HepG2 (cell line): ENCODE data around the gene RGS19. TPM values are rescaled to one million over a fixed set of nuclear protein-coding genes. Genes with fewer than 3 reads are reported as not detected.
A peak's percentile ranks its signal among the peaks of the same experiment; 100 is the strongest.

Experiments
- ATF7 ChIP-seq, 2 experiments: fragments of 450-650 bp in 1 of 2; sonication (generic) in 1 of 2; formaldehyde crosslinking in 1 of 2; IDR thresholded peaks; 2 replicates each; pipeline versions ENCODE4 v1.4.0 to v1.6.1; 2016 to 2020; ENCODE audit warnings: antibody characterized with exemption in 1 of 2, mild to moderate bottlenecking in 1 of 2, missing genetic modification reagents in 1 of 2
- EED ChIP-seq: sonication (generic); formaldehyde crosslinking; IDR thresholded peaks from 2 replicates; pipeline ENCODE4 v1.5.0; 2020; ENCODE audit warnings: mild to moderate bottlenecking, missing genetic modification reagents
- HOXA5 ChIP-seq: sonication (generic); formaldehyde crosslinking; IDR thresholded peaks from 2 replicates; pipeline ENCODE4 v1.4.0; 2020; ENCODE audit warnings: missing genetic modification reagents
- KDM3A ChIP-seq: IDR thresholded peaks from 2 replicates; pipeline ENCODE4 v1.6.1; 2018; ENCODE audit warnings: low read depth, missing compliant biosample characterization
- NFE2L1 ChIP-seq: sonication (generic); formaldehyde crosslinking; IDR thresholded peaks from 2 replicates; pipeline ENCODE4 v1.4.0; 2020; ENCODE audit warnings: missing genetic modification reagents, mild to moderate bottlenecking, borderline replicate concordance
- NFKB2 ChIP-seq: sonication (generic); formaldehyde crosslinking; IDR thresholded peaks from 2 replicates; pipeline ENCODE4 v1.4.0; 2020; ENCODE audit warnings: missing genetic modification reagents, borderline replicate concordance
- PLRG1 ChIP-seq: fragments of 450-650 bp; conservative IDR thresholded peaks from 2 replicates; pipeline ENCODE4 v1.6.1; 2016
- PRPF4 ChIP-seq: fragments of 200-400 bp; formaldehyde crosslinking; IDR thresholded peaks from 2 replicates; pipeline ENCODE4 v1.6.1; 2016; ENCODE audit warnings: low read length, low read depth; ENCODE audit not compliant: poor library complexity, severe bottlenecking
- SPEN ChIP-seq: sonication (generic); formaldehyde crosslinking; IDR thresholded peaks from 2 replicates; pipeline ENCODE4 v1.5.1; 2020; ENCODE audit warnings: low read depth, mild to moderate bottlenecking, missing genetic modification reagents
- SRSF1 ChIP-seq: fragments of 200-400 bp; formaldehyde crosslinking; optimal IDR thresholded peaks from 2 replicates; pipeline ENCODE3; 2017; ENCODE audit warnings: mild to moderate bottlenecking, low read depth, low read length, moderate library complexity
- ZNF143 ChIP-seq: sonication (generic); formaldehyde crosslinking; IDR thresholded peaks from 2 replicates; pipeline ENCODE4 v1.4.0; 2020; ENCODE audit warnings: missing genetic modification reagents
- ZNF263 ChIP-seq: sonication (generic); formaldehyde crosslinking; IDR thresholded peaks from 2 replicates; pipeline ENCODE4 v1.4.0; 2020; ENCODE audit warnings: missing genetic modification reagents
- ZNF572 ChIP-seq: sonication (generic); formaldehyde crosslinking; IDR thresholded peaks from 2 replicates; pipeline ENCODE4 v1.5.1; 2020; ENCODE audit warnings: mild to moderate bottlenecking, missing genetic modification reagents
- ZNF788 ChIP-seq: sonication (generic); formaldehyde crosslinking; IDR thresholded peaks from 2 replicates; pipeline ENCODE4 v1.5.0; 2020; ENCODE audit warnings: mild to moderate bottlenecking, missing genetic modification reagents, borderline replicate concordance
- polyA plus RNA-seq, 8 experiments: library from polyadenylated mRNA; depleted of rRNA in 3 of 8; stranded (reverse) in 7 of 8; unstranded in 1 of 8; fragments of >200 nt; fragmentation: Illumina TruSeq in 4 of 8; extraction: Trizol in 4 of 8; gene quantifications; 2 replicates each; pipeline versions ENCODE4 v1.2.1 to v1.2.3, GENCODE V29; 2011 to 2016; ENCODE audit warnings: low read depth in 4 of 8, missing spikeins in 1 of 8, mixed read lengths in 1 of 8; ENCODE audit not compliant: insufficient read depth in 1 of 8
- total RNA-seq, 5 experiments: library from RNA; depleted of rRNA; stranded (reverse); fragments of >200 nt; fragmentation: Illumina TruSeq; extraction: Trizol; gene quantifications; 2 replicates each; pipeline ENCODE4 v1.2.3, GENCODE V29; 2016; ENCODE audit warnings: low read depth in 1 of 5
- TF ChIP-seq, protein P1 (sequence below): sonication (generic); formaldehyde crosslinking; IDR thresholded peaks from 2 replicates; pipeline ENCODE4 v1.5.0; 2020; ENCODE audit warnings: missing genetic modification reagents
- TF ChIP-seq, protein P2 (sequence below): sonication (generic); formaldehyde crosslinking; IDR thresholded peaks from 2 replicates; pipeline ENCODE4 v1.5.0; 2020; ENCODE audit warnings: missing genetic modification reagents, mild to moderate bottlenecking, borderline replicate concordance
- TF ChIP-seq, protein P3 (sequence below): sonication (generic); formaldehyde crosslinking; IDR thresholded peaks from 2 replicates; pipeline ENCODE4 v1.4.0; 2020; ENCODE audit warnings: missing genetic modification reagents; ENCODE audit errors: not compliant biosample characterization
- TF ChIP-seq, protein P4 (sequence below): sonication (generic); formaldehyde crosslinking; IDR thresholded peaks from 2 replicates; pipeline ENCODE4 v1.8.0; 2022; ENCODE audit warnings: mild to moderate bottlenecking, missing genetic modification reagents, moderate library complexity
- TF ChIP-seq, protein P5 (sequence below): sonication (generic); formaldehyde crosslinking; IDR thresholded peaks from 2 replicates; pipeline ENCODE4 v1.4.0; 2020; ENCODE audit warnings: mild to moderate bottlenecking, missing genetic modification reagents
- TF ChIP-seq, protein P6 (sequence below): sonication (generic); formaldehyde crosslinking; IDR thresholded peaks from 2 replicates; pipeline ENCODE4 v1.5.0; 2020; ENCODE audit warnings: mild to moderate bottlenecking, missing genetic modification reagents

Gene RGS19
- total and polyA plus RNA-seq, 2 of the 13 experiments (the other 11 are each of a cell fraction or from before 2014, with no cell fraction given) = 10.7 to 11.9 TPM

DNA sequence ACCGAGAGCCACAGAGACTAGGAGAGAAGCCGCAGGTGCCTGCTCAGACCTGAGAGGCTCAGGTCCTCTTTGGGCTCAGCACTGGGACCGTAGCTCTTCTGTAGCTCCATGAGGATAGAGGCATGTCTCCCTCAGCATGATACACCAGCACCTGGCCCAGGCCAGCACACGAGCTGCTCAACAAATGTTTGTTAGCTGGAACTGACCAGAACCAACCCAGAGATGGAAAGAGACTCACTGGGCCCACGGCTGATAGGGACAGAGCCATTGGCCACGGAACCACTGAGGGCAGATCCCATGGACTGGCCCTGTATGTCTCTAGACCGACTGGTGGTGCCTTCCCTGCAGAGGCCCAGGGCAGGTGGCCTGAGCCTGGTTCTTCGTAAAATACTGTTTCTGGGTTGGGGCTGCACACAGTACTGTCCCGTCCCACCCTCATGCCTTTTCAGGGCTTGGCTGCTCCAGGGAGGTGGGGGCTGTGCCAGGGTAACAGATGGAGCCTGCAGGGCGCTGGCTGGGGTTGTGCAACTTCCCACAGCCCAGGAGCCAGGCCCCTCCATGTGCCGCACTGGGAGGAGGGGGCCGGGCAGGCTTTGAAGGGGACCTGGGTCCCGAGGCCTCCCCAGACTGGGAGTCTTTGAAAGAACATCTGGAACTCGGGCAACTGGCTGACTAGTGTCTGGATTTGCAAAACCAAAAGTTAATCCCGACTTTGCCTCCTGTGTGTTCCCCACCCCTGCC is 38.1 kb downstream of the RGS19 start (continued):
- TF ChIP-seq, protein P1, sequence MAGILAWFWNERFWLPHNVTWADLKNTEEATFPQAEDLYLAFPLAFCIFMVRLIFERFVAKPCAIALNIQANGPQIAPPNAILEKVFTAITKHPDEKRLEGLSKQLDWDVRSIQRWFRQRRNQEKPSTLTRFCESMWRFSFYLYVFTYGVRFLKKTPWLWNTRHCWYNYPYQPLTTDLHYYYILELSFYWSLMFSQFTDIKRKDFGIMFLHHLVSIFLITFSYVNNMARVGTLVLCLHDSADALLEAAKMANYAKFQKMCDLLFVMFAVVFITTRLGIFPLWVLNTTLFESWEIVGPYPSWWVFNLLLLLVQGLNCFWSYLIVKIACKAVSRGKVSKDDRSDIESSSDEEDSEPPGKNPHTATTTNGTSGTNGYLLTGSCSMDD = no peak
- TF ChIP-seq ZNF263 = peak; percentile 69; the same call in 1 of the 2 replicates
- TF ChIP-seq ZNF143 (CRISPR knock-in tag) = no peak
- peak; percentile 65; the same call in 1 of the 2 replicates for TF ChIP-seq NFKB2 (CRISPR knock-in tag)
- TF ChIP-seq, protein P2, sequence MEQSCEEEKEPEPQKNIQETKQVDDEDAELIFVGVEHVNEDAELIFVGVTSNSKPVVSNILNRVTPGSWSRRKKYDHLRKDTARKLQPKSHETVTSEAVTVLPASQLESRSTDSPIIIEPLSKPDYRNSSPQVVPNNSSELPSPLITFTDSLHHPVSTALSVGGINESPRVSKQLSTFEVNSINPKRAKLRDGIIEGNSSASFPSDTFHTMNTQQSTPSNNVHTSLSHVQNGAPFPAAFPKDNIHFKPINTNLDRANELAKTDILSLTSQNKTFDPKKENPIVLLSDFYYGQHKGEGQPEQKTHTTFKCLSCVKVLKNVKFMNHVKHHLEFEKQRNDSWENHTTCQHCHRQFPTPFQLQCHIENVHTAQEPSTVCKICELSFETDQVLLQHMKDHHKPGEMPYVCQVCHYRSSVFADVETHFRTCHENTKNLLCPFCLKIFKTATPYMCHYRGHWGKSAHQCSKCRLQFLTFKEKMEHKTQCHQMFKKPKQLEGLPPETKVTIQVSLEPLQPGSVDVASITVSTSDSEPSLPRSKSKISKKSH = no peak
- no peak for TF ChIP-seq PRPF4
- no peak for TF ChIP-seq PLRG1
- TF ChIP-seq, protein P3, sequence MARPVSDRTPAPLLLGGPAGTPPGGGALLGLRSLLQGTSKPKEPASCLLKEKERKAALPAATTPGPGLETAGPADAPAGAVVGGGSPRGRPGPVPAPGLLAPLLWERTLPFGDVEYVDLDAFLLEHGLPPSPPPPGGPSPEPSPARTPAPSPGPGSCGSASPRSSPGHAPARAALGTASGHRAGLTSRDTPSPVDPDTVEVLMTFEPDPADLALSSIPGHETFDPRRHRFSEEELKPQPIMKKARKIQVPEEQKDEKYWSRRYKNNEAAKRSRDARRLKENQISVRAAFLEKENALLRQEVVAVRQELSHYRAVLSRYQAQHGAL (CRISPR knock-in tag) = no peak
- TF ChIP-seq ZNF788 = peak; percentile 39
- TF ChIP-seq EED (CRISPR knock-in tag) = peak; percentile 94
- TF ChIP-seq ZNF572 (CRISPR knock-in tag) = peak; percentile 97; the same call in 1 of the 2 replicates
- TF ChIP-seq, protein P4, sequence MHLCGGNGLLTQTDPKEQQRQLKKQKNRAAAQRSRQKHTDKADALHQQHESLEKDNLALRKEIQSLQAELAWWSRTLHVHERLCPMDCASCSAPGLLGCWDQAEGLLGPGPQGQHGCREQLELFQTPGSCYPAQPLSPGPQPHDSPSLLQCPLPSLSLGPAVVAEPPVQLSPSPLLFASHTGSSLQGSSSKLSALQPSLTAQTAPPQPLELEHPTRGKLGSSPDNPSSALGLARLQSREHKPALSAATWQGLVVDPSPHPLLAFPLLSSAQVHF (CRISPR knock-in tag) = peak; percentile 43; the same call in 1 of the 2 replicates
- no peak for TF ChIP-seq KDM3A
- TF ChIP-seq, protein P5, sequence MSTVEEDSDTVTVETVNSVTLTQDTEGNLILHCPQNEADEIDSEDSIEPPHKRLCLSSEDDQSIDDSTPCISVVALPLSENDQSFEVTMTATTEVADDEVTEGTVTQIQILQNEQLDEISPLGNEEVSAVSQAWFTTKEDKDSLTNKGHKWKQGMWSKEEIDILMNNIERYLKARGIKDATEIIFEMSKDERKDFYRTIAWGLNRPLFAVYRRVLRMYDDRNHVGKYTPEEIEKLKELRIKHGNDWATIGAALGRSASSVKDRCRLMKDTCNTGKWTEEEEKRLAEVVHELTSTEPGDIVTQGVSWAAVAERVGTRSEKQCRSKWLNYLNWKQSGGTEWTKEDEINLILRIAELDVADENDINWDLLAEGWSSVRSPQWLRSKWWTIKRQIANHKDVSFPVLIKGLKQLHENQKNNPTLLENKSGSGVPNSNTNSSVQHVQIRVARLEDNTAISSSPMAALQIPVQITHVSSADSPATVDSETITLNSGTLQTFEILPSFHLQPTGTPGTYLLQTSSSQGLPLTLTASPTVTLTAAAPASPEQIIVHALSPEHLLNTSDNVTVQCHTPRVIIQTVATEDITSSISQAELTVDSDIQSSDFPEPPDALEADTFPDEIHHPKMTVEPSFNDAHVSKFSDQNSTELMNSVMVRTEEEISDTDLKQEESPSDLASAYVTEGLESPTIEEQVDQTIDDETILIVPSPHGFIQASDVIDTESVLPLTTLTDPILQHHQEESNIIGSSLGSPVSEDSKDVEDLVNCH (CRISPR knock-in tag) = 0 out of 2 replicates have a peak, but pooled peaks have one; percentile 88
- TF ChIP-seq, protein P6, sequence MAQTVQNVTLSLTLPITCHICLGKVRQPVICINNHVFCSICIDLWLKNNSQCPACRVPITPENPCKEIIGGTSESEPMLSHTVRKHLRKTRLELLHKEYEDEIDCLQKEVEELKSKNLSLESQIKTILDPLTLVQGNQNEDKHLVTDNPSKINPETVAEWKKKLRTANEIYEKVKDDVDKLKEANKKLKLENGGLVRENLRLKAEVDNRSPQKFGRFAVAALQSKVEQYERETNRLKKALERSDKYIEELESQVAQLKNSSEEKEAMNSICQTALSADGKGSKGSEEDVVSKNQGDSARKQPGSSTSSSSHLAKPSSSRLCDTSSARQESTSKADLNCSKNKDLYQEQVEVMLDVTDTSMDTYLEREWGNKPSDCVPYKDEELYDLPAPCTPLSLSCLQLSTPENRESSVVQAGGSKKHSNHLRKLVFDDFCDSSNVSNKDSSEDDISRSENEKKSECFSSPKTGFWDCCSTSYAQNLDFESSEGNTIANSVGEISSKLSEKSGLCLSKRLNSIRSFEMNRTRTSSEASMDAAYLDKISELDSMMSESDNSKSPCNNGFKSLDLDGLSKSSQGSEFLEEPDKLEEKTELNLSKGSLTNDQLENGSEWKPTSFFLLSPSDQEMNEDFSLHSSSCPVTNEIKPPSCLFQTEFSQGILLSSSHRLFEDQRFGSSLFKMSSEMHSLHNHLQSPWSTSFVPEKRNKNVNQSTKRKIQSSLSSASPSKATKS (CRISPR knock-in tag) = no peak
- peak; percentile 85 for TF ChIP-seq HOXA5
- TF ChIP-seq NFE2L1 = no peak
- no peak for TF ChIP-seq SRSF1
- TF ChIP-seq ATF7 (IDR thresholded peaks at IDR 0.05) = no peak
- no peak for TF ChIP-seq ATF7 (CRISPR knock-in tag; IDR thresholded peaks at IDR 0.05)
- no peak for TF ChIP-seq SPEN
